HG02943 (cell line): ENCODE results near the gene KRT83.

Source experiments
- ATAC-seq: cut with Tn5 transposase; IDR thresholded peaks from one replicate; pipeline ENCODE4 v1.9.1; 2021; ENCODE audit warnings: mild to moderate bottlenecking, low read depth, moderate library complexity; ENCODE audit not compliant: unreplicated experiment

Gene KRT83

DNA sequence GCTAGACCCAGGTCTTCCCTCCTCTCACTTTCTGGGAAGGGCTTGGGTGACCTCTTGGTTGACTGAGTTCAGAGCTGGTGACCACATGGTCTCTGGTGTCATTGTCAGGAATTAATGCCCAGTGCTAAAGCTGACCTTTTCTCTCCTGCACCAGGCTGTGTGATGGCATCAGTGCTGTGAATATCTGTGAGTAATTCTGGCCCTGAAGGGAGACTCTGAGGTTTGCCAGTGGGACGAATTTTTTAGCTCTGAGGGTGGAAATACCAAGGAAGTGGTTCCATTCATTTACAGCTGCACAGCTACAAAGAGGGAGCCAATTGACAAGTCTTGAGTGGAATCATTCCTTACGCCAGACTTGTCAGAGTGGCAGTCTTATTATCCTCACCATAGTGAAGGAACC, 53.0 kb downstream of the KRT83 start:
- no peak for ATAC-seq

DNA sequence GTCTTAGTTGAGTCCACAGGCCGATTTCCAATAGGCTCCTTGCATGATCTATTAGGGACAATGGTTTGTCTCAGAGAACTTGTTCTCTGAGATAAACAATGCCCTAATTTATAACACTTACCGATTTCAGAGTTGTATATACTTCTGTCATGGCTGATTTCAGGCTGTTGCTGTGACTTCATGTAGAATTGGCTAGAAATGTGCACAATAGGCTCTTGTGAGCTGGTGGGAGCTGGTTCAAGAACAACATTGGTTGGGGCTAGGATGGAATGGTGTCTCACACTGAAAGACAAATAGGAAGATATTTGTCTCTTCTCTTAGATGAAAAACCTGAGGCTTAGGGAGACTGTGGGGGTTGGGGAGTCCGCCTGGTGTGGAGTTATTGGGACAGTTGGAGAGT, 53.5 kb downstream of the KRT83 start:
- ATAC-seq, result no peak

- ATAC-seq, result no peak
Observed at GRCh38 chr12:52267266-52267665, 53.9 kb downstream of the KRT83 start.

DNA sequence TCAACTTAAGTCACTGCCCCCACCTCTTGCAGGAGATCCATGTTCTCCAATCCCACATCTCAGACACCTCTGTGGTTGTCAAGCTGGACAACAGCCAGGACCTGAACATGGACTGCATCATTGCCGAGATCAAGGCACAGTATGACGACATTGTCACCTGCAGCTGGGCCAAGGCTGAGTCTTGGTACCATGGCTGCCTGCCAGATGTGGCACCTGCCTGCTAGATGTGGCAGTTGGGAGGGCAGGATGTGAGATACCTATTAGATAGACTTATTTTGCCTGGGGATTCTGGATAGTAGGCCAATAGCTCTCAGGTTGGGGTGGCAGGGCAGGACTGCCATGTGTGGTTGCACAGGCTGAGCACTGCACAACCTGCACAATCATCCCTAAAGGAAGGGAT, 54.7 kb downstream of the KRT83 start:
- ATAC-seq, result no peak

GRCh38 chr12:52264435-52264825, 56.8 kb downstream of the KRT83 start:
- no peak for ATAC-seq
